Aortic smooth muscle cell (primary cell): ENCODE results near the gene CPLANE2. TPM values are rescaled to one million over a fixed set of nuclear protein-coding genes. Genes with fewer than 3 reads are reported as not detected.

Source experiments
- total RNA-seq: library from RNA; depleted of rRNA; stranded (reverse); fragments of >200 nt; gene quantifications from 2 replicates; pipeline ENCODE4 v1.2.3, GENCODE V29; 2014

The CPLANE2 gene
- total RNA-seq: 8.2 and 12.4 TPM in 2 replicates

DNA sequence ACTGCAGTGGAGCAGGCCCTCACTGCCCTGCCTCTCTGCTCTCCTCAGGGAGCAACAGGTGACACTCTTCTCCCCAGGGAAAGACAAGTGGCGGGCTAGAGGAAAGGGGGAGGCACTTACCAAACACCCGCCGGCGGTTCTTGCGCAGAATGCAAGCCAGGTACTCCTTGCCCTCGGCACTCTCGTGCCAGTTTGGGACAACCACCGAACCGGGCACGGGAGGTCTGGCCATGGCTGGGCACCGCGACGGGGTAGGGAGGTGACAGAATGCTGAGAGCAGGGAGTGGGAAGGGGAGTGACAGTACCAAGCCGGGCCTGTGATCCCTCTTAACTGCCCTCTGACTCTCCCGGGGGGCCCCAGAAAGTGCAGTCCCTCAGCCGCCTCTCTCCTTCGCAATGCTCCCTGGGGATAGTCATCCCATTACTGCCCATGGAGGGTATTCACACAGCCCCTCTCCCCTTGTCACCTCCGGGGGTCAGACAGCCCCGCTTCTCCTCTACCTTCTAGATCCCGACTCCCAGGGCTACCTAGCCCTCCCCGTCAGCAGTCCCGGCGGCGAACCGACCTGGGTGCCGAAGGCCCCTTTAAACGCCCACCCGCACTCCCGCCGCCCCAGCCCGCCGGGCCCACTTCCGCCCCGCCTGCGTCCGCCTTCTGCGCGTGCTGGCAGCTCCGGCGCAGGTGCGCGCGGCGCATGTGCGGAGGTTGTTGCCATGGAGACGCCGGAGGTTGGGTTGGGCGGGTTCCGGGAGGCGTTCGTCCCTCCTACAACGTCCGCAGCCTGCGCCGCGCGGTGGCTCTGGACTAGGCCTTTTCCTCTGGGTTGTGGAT lies at the start of gene CPLANE2:
TSS of gene CPLANE2 (minus strand) at position 673 of the 832 bp plus-strand sequence. CDS start at position 232, 441 bp downstream.

GRCh38 chr1:16212251-16212961 lies 24.6 kb downstream of the CPLANE2 start, which contains the start of gene ARHGEF19:
Gene ARHGEF19, minus strand, starts transcription at chr1:16212652. Its CDS starts 3,598 bp downstream, at chr1:16209054.

Other genes with a start within 250 kb of the CPLANE2 start
- gene SRARP, start 232.9 kb downstream of the CPLANE2 start, total RNA-seq: not detected in 2 replicates
- 4.6 and 21.6 TPM in 2 replicates for gene HSPB7, start 219.1 kb downstream of the CPLANE2 start, total RNA-seq
- gene CLCNKA, start 215.1 kb downstream of the CPLANE2 start, total RNA-seq: not detected in 2 replicates
- under 0.01 TPM in 1 of 2 replicates, not detected in the other for gene CLCNKB, start 193.4 kb downstream of the CPLANE2 start, total RNA-seq
- gene FAM131C, start 163.5 kb downstream of the CPLANE2 start, total RNA-seq: 0.31 and 0.53 TPM in 2 replicates
- 35.3 and 35.4 TPM in 2 replicates for gene EPHA2, start 81.1 kb downstream of the CPLANE2 start, total RNA-seq
- gene ARHGEF19, start 24.5 kb downstream of the CPLANE2 start, total RNA-seq: 1.2 and 2.2 TPM in 2 replicates
- gene FBXO42, start 115.3 kb upstream of the CPLANE2 start, total RNA-seq: 10.4 and 13.1 TPM in 2 replicates
- 26.0 and 37.0 TPM in 2 replicates for gene SZRD1, start 130.1 kb upstream of the CPLANE2 start, total RNA-seq
- gene SPATA21, start 200.2 kb upstream of the CPLANE2 start, total RNA-seq: not detected in 2 replicates
- gene NECAP2, start 203.5 kb upstream of the CPLANE2 start, total RNA-seq: 86.1 and 92.6 TPM in 2 replicates